K562 (cell line): ENCODE measurements around the gene ADRA2A. TPM values are rescaled to one million over a fixed set of nuclear protein-coding genes. Genes with fewer than 3 reads are reported as not detected.

Experiments
- ARID2 ChIP-seq: fragments of 450-650 bp; IDR thresholded peaks from 2 replicates; pipeline ENCODE4 v1.6.1; 2017; ENCODE audit warnings: antibody characterized with exemption, mild to moderate bottlenecking
- HDGF ChIP-seq: fragments of 450-650 bp; IDR thresholded peaks from 2 replicates; pipeline ENCODE4 v1.6.1; 2016
- KLF6 ChIP-seq: fragments of 250-450 bp; sonication (Bioruptor Pico); IDR thresholded peaks from 2 replicates; pipeline ENCODE4 v1.4.0; 2020; ENCODE audit warnings: mild to moderate bottlenecking, moderate library complexity, borderline replicate concordance
- MAFK ChIP-seq: IDR thresholded peaks from 2 replicates; pipeline ENCODE4 v1.6.1; 2011; ENCODE audit warnings: low read length, improper control_type of control experiment
- MEF2A ChIP-seq: IDR thresholded peaks from 2 replicates; pipeline ENCODE4 v1.6.1; 2011; ENCODE audit warnings: low read depth, mild to moderate bottlenecking, low read length, moderate library complexity; ENCODE audit not compliant: control insufficient read depth
- NR2C1 ChIP-seq, 2 experiments: fragments of 450-650 bp; IDR thresholded peaks; 2 replicates each; pipeline ENCODE4 v1.6.1; 2017; ENCODE audit warnings: mild to moderate bottlenecking in 2 of 2, antibody characterized with exemption in 1 of 2, inconsistent platforms in 1 of 2, missing compliant biosample characterization in 1 of 2, missing genetic modification characterization in 1 of 2
- PHB ChIP-seq: fragments of 250-450 bp; sonication (Bioruptor Pico); IDR thresholded peaks from 2 replicates; pipeline ENCODE4 v1.5.0; 2021
- PPARD ChIP-seq: fragments of 250-450 bp; sonication (Bioruptor Pico); IDR thresholded peaks from 2 replicates; pipeline ENCODE4 v1.8.0; 2022; ENCODE audit warnings: inconsistent platforms, mild to moderate bottlenecking, moderate library complexity
- SNRNP70 ChIP-seq: fragments of 200-400 bp; formaldehyde crosslinking; optimal IDR thresholded peaks from 2 replicates; pipeline ENCODE3; 2017; ENCODE audit warnings: low read depth, low read length
- THAP12 ChIP-seq: fragments of 250-450 bp; sonication (Bioruptor Pico); IDR thresholded peaks from 2 replicates; pipeline ENCODE4 v1.9.0; 2021; ENCODE audit warnings: mild to moderate bottlenecking, inconsistent platforms
- YY1 ChIP-seq, 3 experiments: IDR thresholded peaks; 2 replicates each; pipeline ENCODE4 v1.6.1; 2011; ENCODE audit warnings: low read length in 2 of 3, mild to moderate bottlenecking in 2 of 3, moderate library complexity in 2 of 3, borderline replicate concordance in 1 of 3, control low read depth in 1 of 3, low read depth in 1 of 3; ENCODE audit not compliant: insufficient read depth in 3 of 3, insufficient replicate concordance in 2 of 3, control insufficient read depth in 1 of 3, insufficient read length in 1 of 3; ENCODE audit errors: extremely low read depth in 1 of 3
- ZNF263 ChIP-seq: sonication (generic); formaldehyde crosslinking; IDR thresholded peaks from 2 replicates; pipeline ENCODE4 v1.8.0; 2022; ENCODE audit warnings: mild to moderate bottlenecking, missing genetic modification reagents, borderline replicate concordance
- ZNF280A ChIP-seq: fragments of 450-650 bp; IDR thresholded peaks from 2 replicates; pipeline ENCODE4 v1.6.1; 2018; ENCODE audit warnings: mild to moderate bottlenecking, low read depth; ENCODE audit not compliant: partially characterized antibody
- ZNF57 ChIP-seq: fragments of 450-650 bp; formaldehyde crosslinking; IDR thresholded peaks from 2 replicates; pipeline ENCODE4 v1.4.0; 2020; ENCODE audit warnings: mild to moderate bottlenecking, moderate library complexity
- polyA plus RNA-seq, 8 experiments: library from polyadenylated mRNA; depleted of rRNA in 4 of 8; stranded (reverse) in 5 of 8; unstranded in 3 of 8; fragments of >200 nt; fragmentation: Nextera tagmentation in 2 of 8; fragmentation: Illumina TruSeq in 1 of 8; extraction: Ambion mirVana in 2 of 8; extraction: Trizol in 1 of 8; gene quantifications; 2 replicates each; pipeline versions ENCODE4 v1.2.1 to v1.2.3, GENCODE V29; 2011 to 2014; ENCODE audit warnings: inconsistent platforms in 1 of 8, missing spikeins in 1 of 8
- total RNA-seq, 7 experiments: library from RNA; depleted of rRNA in 6 of 7; stranded (reverse); fragments of >200 nt in 6 of 7; fragmentation: Illumina TruSeq in 2 of 7; extraction: Trizol in 2 of 7; gene quantifications; 2 replicates each; pipeline versions ENCODE4 v1.2.1 to v1.2.3, GENCODE V29; 2011 to 2021; ENCODE audit warnings: low replicate concordance in 1 of 7
- TF ChIP-seq, protein P1 (sequence below): fragments of 250-450 bp; sonication (Bioruptor Pico); IDR thresholded peaks from 2 replicates; pipeline ENCODE4 v1.4.0; 2020; ENCODE audit warnings: borderline replicate concordance

The ADRA2A gene
- total and polyA plus RNA-seq, 9 of the 15 experiments (the other 6 are each of a cell fraction or from before 2014, with no cell fraction given), result not detected

DNA sequence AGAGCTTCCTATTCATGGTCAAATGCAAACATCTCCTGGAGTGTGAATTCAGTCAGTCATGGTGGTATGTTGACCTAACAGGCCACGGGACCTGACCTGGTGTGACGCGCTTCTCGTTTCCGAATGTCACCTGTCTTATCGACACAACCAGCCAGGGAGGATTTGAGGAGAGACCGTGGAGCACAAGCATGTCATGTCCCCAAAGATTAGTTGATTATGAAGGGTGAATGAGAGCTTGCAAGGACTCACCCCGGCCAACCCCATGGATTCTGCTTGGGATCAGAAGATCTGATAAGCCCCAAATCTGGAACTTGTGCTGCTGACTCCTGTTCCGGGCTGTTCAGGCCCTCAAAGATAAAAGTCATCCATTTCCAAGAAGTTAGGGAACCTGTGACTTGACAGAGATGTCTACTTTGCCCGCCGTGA is 10.5 kb downstream of the ADRA2A start (continued):
- TF ChIP-seq, protein P1, sequence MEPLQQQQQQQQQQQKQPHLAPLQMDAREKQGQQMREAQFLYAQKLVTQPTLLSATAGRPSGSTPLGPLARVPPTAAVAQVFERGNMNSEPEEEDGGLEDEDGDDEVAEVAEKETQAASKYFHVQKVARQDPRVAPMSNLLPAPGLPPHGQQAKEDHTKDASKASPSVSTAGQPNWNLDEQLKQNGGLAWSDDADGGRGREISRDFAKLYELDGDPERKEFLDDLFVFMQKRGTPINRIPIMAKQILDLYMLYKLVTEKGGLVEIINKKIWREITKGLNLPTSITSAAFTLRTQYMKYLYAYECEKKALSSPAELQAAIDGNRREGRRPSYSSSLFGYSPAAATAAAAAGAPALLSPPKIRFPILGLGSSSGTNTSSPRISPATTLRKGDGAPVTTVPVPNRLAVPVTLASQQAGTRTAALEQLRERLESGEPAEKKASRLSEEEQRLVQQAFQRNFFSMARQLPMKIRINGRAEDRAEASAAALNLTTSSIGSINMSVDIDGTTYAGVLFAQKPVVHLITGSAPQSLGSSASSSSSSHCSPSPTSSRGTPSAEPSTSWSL (CRISPR knock-in tag), result no peak
- TF ChIP-seq NR2C1 (IDR thresholded peaks at IDR 0.05) (no peak), NR2C1 (tag; IDR thresholded peaks at IDR 0.05) (0 out of 2 replicates have a peak, but pooled peaks have one; percentile 29), ZNF57 (no peak), ARID2 (no peak), ZNF263 (CRISPR knock-in tag) (peak; percentile 81; the same call in 1 of the 2 replicates), THAP12 (CRISPR knock-in tag) (no peak), PPARD (CRISPR knock-in tag) (no peak), YY1 (IDR thresholded peaks at IDR 0.05; ENCODE audit: borderline replicate concordance in 1 of 3, control insufficient read depth in 1 of 3, extremely low read depth in 1 of 3, insufficient read depth in 3 of 3, insufficient read length in 1 of 3, insufficient replicate concordance in 2 of 3, low read depth in 1 of 3, low read length in 2 of 3) (no peak), KLF6 (CRISPR knock-in tag) (no peak), PHB (CRISPR knock-in tag) (no peak), MEF2A (no peak), MAFK (no peak), HDGF (no peak), ZNF280A (no peak), SNRNP70 (no peak)
